GM23338 (cell line): ENCODE results near the gene PDRG1. TPM values are rescaled to one million over a fixed set of nuclear protein-coding genes. Genes with fewer than 3 reads are reported as not detected.

Source experiments
- ATAC-seq: fragments of 200-7000 bp; cut with Tn5 transposase; 3 replicates; pipeline ENCODE4 v1.9.1; 2020
- DNase-seq: peaks from one replicate; pipeline ENCODE4 v3.0.0-alpha.2; 2015; ENCODE audit warnings: low spot score
- H2AFZ ChIP-seq: fragments of 200-600 bp; sonication (generic); 2 replicates; pipeline ENCODE4 v1.8.0; 2016; ENCODE audit warnings: antibody characterized with exemption, mild to moderate bottlenecking, moderate library complexity
- H3F3A ChIP-seq: fragments of 200-600 bp; sonication (generic); replicated peaks from 2 replicates; pipeline ENCODE4 v1.8.0; 2017; ENCODE audit warnings: antibody characterized with exemption, mixed run types, low read depth
- H3K27ac ChIP-seq: fragments of 200-600 bp; sonication (generic); 2 replicates; pipeline ENCODE4 v1.6.1; 2016; ENCODE audit warnings: low read depth
- H3K27me3 ChIP-seq: fragments of 200-600 bp; sonication (generic); 2 replicates; pipeline ENCODE4 v1.8.0; 2016; ENCODE audit warnings: mild to moderate bottlenecking, mixed run types, moderate library complexity; ENCODE audit not compliant: insufficient read depth
- H3K36me3 ChIP-seq: fragments of 200-600 bp; sonication (generic); 2 replicates; pipeline ENCODE4 v1.8.0; 2016; ENCODE audit warnings: mild to moderate bottlenecking; ENCODE audit not compliant: insufficient read depth
- H3K4me1 ChIP-seq: fragments of 200-600 bp; sonication (generic); 2 replicates; pipeline ENCODE4 v1.8.0; 2016; ENCODE audit warnings: mild to moderate bottlenecking, moderate library complexity; ENCODE audit not compliant: insufficient read depth
- H3K4me2 ChIP-seq: fragments of 200-600 bp; sonication (generic); 2 replicates; pipeline ENCODE4 v1.7.1; 2017; ENCODE audit warnings: mixed run types
- H3K4me3 ChIP-seq: fragments of 200-600 bp; sonication (generic); 2 replicates; pipeline ENCODE4 v1.6.1; 2016; ENCODE audit warnings: mixed run types
- H3K79me2 ChIP-seq: fragments of 200-600 bp; sonication (generic); replicated peaks from 2 replicates; pipeline ENCODE4 v1.8.0; 2017; ENCODE audit warnings: mild to moderate bottlenecking; ENCODE audit not compliant: insufficient read depth
- H3K9me2 ChIP-seq: fragments of 200-600 bp; sonication (generic); 2 replicates; pipeline ENCODE4 v1.8.0; 2017; ENCODE audit not compliant: insufficient read depth
- H4K20me1 ChIP-seq: fragments of 200-600 bp; sonication (generic); replicated peaks from 2 replicates; pipeline ENCODE4 v1.8.0; 2017; ENCODE audit warnings: mild to moderate bottlenecking; ENCODE audit not compliant: insufficient read depth
- H3K27ac Mint-ChIP-seq: 2 replicates; pipeline ENCODE4 v1.8.0; 2020; ENCODE audit warnings: inconsistent platforms, mild to moderate bottlenecking, moderate library complexity, mixed read lengths
- H3K27me3 Mint-ChIP-seq: 3 replicates; pipeline ENCODE4 v1.8.0; 2022; ENCODE audit warnings: low read depth, mild to moderate bottlenecking, moderate library complexity, mixed read lengths, inconsistent platforms; ENCODE audit not compliant: insufficient read depth, poor library complexity
- H3K36me3 Mint-ChIP-seq: 3 replicates; pipeline ENCODE4 v1.8.0; 2021; ENCODE audit warnings: low read depth, mild to moderate bottlenecking, inconsistent platforms, moderate library complexity, mixed read lengths
- H3K4me1 Mint-ChIP-seq: 3 replicates; pipeline ENCODE4 v1.8.0; 2020; ENCODE audit warnings: mild to moderate bottlenecking, inconsistent platforms, mixed read lengths
- H3K4me3 Mint-ChIP-seq: 3 replicates; pipeline ENCODE4 v1.8.0; 2021; ENCODE audit warnings: moderate library complexity, mild to moderate bottlenecking, inconsistent platforms, mixed read lengths
- H3K9me3 Mint-ChIP-seq: 3 replicates; pipeline ENCODE4 v1.8.0; 2020; ENCODE audit warnings: moderate library complexity, mild to moderate bottlenecking, inconsistent platforms, mixed read lengths
- EZH2 ChIP-seq: fragments of 200-600 bp; sonication (generic); IDR thresholded peaks from one replicate; pipeline ENCODE4 v1.8.0; 2017; ENCODE audit warnings: antibody characterized with exemption, mild to moderate bottlenecking, low read depth; ENCODE audit not compliant: unreplicated experiment
- NANOG ChIP-seq: IDR thresholded peaks from 2 replicates; pipeline ENCODE4 v1.6.1; 2016; ENCODE audit warnings: antibody characterized with exemption, borderline replicate concordance
- POLR2AphosphoS5 ChIP-seq: IDR thresholded peaks from 2 replicates; pipeline ENCODE4 v1.6.1; 2016; ENCODE audit warnings: antibody characterized with exemption, low read depth
- STAT1 ChIP-seq: IDR thresholded peaks from one replicate; pipeline ENCODE4 v1.6.1; 2016; ENCODE audit warnings: antibody characterized with exemption; ENCODE audit not compliant: unreplicated experiment
- ZNF331 ChIP-seq: fragments of 250-450 bp; sonication (Bioruptor Pico); IDR thresholded peaks from 2 replicates; pipeline ENCODE4 v1.5.0; 2020; ENCODE audit warnings: low read depth, mild to moderate bottlenecking, moderate library complexity
- long read RNA-seq: library from polyadenylated mRNA; unstranded; transcript quantifications from one replicate; pipeline ENCODE4 v2.0.0, GENCODE V29; 2020; ENCODE audit not compliant: unreplicated experiment
- polyA plus RNA-seq: library from polyadenylated mRNA; unstranded; fragments of >200 nt; fragmentation: Nextera tagmentation; extraction: Ambion mirVana; gene quantifications from 2 replicates; pipeline ENCODE4 v1.2.1, GENCODE V29; 2016
- total RNA-seq: library from RNA; depleted of rRNA; stranded (reverse); fragments of >200 nt; shearing (Covaris generic); gene quantifications from 2 replicates; pipeline ENCODE4 v1.2.3, GENCODE V29; 2014; rRNA removed
- TF ChIP-seq, protein P1 (sequence below): IDR thresholded peaks from one replicate; pipeline ENCODE4 v1.6.1; 2018; ENCODE audit warnings: antibody characterized with exemption; ENCODE audit not compliant: unreplicated experiment
- TF ChIP-seq, protein P2 (sequence below): fragments of 250-450 bp; sonication (Bioruptor Pico); IDR thresholded peaks from 2 replicates; pipeline ENCODE4 v1.5.0; 2020; ENCODE audit warnings: mild to moderate bottlenecking, moderate library complexity
- TF ChIP-seq, protein P3 (sequence below), 2 experiments: fragments of 200-600 bp in 1 of 2; sonication (generic) in 1 of 2; conservative IDR thresholded peaks; 2 replicates each; pipeline versions ENCODE4 v1.5.1 to v1.6.1; 2016 to 2017; ENCODE audit warnings: antibody characterized with exemption in 2 of 2, low read depth in 2 of 2, mild to moderate bottlenecking in 2 of 2, moderate library complexity in 1 of 2

Gene PDRG1
- total RNA-seq = 10.5 and 14.8 TPM in 2 replicates
- polyA plus RNA-seq = 27.8 and 28.4 TPM in 2 replicates
- long read RNA-seq, transcript PDRG1-201 (5 exons, 1,998 nt) = major isoform, 34 of 34 reads
- long read RNA-seq, partial matches to known transcripts = 0 of 34 reads
- long read RNA-seq, other reads (novel, unspliced or antisense) = 0 of 34 reads

DNA sequence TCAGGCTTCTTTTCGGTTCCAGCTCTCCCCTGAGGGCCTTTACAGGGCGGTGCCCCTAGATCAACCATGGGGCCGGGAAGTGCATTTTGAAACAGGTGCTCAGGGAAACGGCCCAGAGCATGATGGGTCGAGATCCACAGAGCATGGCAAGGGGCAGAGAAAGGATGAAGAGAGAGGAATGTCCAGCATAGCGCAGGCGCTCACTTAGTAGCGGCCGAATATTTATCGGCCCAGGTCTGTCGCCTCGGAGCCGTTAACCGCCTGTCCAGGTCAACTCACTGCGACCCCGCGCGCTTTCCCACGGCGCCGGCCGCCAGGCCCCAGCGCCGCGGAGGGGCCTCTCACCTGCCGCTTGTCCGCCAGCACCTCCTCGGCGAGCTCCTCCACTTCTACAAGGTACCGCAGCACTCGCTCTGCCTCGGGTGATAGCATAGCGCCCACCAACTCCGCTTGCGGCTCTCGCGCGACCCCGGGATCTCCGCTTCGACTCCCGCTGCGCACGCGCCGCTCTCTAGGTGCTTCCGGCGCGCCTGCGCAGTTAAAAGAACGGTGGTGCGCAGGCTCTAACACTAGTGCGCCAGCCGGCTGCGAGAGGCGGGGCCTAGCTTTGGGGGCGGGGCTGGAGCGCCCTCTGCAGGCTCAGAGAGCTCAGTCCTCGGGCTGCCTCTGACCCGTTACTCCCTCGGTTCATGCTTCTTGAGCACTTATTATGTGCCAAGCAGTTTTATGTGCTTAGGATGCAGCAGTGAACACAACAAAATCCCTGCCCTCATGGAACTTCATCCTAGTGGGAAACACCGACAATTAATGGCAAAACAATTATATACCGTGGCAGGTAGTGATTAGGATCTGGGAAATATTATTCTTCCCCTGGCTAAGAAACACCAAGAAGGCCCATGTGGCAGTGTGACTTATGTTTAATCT is at the start of gene PDRG1:
Gene PDRG1 (minus strand): TSS at position 517 of the 924 bp plus-strand sequence. CDS start 85 bp downstream, at position 432.
- Histone ChIP-seq H2AFZ (peak within 1 kb of the TSS; percentile 80), H3K36me3 (peaks cover 31% of the 10 kb centered on the region), H3K9me2 (no peaks in the 10 kb centered on the region), H3F3A (peaks cover 10% of the 10 kb centered on the region; the same call in 1 of the 2 replicates), H3K79me2 (peaks cover 32% of the 10 kb centered on the region), H3K4me1 (peaks cover 13% of the 10 kb centered on the region), H4K20me1 (peaks cover 44% of the 10 kb centered on the region), H3K4me2 (peak within 1 kb of the TSS; percentile 100), H3K4me3 (peak within 1 kb of the TSS; percentile 100), H3K27ac (no peak within 1 kb of the TSS; the same call in 1 of the 2 replicates), H3K27me3 (no peaks in the 10 kb centered on the region)
- H3K36me3 Mint-ChIP-seq = peaks cover 39% of the 10 kb centered on the region
- peak within 1 kb of the TSS; percentile 90 for H3K27ac Mint-ChIP-seq
- peaks cover 9% of the 10 kb centered on the region for H3K4me1 Mint-ChIP-seq
- peaks cover 17% of the 10 kb centered on the region for H3K9me3 Mint-ChIP-seq
- ATAC-seq (peak; percentile 96), DNase-seq (peak; percentile 100)
- TF ChIP-seq STAT1 (no peak), POLR2AphosphoS5 (peak; percentile 92), EZH2 (no peak), ZNF331 (no peak), NANOG (no peak)
- TF ChIP-seq, protein P1, sequence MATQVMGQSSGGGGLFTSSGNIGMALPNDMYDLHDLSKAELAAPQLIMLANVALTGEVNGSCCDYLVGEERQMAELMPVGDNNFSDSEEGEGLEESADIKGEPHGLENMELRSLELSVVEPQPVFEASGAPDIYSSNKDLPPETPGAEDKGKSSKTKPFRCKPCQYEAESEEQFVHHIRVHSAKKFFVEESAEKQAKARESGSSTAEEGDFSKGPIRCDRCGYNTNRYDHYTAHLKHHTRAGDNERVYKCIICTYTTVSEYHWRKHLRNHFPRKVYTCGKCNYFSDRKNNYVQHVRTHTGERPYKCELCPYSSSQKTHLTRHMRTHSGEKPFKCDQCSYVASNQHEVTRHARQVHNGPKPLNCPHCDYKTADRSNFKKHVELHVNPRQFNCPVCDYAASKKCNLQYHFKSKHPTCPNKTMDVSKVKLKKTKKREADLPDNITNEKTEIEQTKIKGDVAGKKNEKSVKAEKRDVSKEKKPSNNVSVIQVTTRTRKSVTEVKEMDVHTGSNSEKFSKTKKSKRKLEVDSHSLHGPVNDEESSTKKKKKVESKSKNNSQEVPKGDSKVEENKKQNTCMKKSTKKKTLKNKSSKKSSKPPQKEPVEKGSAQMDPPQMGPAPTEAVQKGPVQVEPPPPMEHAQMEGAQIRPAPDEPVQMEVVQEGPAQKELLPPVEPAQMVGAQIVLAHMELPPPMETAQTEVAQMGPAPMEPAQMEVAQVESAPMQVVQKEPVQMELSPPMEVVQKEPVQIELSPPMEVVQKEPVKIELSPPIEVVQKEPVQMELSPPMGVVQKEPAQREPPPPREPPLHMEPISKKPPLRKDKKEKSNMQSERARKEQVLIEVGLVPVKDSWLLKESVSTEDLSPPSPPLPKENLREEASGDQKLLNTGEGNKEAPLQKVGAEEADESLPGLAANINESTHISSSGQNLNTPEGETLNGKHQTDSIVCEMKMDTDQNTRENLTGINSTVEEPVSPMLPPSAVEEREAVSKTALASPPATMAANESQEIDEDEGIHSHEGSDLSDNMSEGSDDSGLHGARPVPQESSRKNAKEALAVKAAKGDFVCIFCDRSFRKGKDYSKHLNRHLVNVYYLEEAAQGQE = peak; percentile 6
- TF ChIP-seq, protein P2, sequence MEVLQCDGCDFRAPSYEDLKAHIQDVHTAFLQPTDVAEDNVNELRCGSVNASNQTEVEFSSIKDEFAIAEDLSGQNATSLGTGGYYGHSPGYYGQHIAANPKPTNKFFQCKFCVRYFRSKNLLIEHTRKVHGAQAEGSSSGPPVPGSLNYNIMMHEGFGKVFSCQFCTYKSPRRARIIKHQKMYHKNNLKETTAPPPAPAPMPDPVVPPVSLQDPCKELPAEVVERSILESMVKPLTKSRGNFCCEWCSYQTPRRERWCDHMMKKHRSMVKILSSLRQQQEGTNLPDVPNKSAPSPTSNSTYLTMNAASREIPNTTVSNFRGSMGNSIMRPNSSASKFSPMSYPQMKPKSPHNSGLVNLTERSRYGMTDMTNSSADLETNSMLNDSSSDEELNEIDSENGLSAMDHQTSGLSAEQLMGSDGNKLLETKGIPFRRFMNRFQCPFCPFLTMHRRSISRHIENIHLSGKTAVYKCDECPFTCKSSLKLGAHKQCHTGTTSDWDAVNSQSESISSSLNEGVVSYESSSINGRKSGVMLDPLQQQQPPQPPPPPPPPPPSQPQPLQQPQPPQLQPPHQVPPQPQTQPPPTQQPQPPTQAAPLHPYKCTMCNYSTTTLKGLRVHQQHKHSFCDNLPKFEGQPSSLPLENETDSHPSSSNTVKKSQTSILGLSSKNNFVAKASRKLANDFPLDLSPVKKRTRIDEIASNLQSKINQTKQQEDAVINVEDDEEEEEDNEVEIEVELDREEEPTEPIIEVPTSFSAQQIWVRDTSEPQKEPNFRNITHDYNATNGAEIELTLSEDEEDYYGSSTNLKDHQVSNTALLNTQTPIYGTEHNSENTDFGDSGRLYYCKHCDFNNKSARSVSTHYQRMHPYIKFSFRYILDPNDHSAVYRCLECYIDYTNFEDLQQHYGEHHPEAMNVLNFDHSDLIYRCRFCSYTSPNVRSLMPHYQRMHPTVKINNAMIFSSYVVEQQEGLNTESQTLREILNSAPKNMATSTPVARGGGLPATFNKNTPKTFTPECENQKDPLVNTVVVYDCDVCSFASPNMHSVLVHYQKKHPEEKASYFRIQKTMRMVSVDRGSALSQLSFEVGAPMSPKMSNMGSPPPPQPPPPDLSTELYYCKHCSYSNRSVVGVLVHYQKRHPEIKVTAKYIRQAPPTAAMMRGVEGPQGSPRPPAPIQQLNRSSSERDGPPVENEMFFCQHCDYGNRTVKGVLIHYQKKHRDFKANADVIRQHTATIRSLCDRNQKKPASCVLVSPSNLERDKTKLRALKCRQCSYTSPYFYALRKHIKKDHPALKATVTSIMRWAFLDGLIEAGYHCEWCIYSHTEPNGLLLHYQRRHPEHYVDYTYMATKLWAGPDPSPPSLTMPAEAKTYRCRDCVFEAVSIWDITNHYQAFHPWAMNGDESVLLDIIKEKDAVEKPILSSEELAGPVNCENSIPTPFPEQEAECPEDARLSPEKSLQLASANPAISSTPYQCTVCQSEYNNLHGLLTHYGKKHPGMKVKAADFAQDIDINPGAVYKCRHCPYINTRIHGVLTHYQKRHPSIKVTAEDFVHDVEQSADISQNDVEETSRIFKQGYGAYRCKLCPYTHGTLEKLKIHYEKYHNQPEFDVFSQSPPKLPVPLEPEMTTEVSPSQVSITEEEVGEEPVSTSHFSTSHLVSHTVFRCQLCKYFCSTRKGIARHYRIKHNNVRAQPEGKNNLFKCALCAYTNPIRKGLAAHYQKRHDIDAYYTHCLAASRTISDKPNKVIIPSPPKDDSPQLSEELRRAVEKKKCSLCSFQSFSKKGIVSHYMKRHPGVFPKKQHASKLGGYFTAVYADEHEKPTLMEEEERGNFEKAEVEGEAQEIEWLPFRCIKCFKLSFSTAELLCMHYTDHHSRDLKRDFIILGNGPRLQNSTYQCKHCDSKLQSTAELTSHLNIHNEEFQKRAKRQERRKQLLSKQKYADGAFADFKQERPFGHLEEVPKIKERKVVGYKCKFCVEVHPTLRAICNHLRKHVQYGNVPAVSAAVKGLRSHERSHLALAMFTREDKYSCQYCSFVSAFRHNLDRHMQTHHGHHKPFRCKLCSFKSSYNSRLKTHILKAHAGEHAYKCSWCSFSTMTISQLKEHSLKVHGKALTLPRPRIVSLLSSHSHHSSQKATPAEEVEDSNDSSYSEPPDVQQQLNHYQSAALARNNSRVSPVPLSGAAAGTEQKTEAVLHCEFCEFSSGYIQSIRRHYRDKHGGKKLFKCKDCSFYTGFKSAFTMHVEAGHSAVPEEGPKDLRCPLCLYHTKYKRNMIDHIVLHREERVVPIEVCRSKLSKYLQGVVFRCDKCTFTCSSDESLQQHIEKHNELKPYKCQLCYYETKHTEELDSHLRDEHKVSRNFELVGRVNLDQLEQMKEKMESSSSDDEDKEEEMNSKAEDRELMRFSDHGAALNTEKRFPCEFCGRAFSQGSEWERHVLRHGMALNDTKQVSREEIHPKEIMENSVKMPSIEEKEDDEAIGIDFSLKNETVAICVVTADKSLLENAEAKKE = no peak
- TF ChIP-seq, protein P3, sequence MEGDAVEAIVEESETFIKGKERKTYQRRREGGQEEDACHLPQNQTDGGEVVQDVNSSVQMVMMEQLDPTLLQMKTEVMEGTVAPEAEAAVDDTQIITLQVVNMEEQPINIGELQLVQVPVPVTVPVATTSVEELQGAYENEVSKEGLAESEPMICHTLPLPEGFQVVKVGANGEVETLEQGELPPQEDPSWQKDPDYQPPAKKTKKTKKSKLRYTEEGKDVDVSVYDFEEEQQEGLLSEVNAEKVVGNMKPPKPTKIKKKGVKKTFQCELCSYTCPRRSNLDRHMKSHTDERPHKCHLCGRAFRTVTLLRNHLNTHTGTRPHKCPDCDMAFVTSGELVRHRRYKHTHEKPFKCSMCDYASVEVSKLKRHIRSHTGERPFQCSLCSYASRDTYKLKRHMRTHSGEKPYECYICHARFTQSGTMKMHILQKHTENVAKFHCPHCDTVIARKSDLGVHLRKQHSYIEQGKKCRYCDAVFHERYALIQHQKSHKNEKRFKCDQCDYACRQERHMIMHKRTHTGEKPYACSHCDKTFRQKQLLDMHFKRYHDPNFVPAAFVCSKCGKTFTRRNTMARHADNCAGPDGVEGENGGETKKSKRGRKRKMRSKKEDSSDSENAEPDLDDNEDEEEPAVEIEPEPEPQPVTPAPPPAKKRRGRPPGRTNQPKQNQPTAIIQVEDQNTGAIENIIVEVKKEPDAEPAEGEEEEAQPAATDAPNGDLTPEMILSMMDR (conservative IDR thresholded peaks at IDR 0.05; ENCODE audit: low read depth in 2 of 2) = peak; percentile 94 to 99
- peaks cover 12% of the 10 kb centered on the region for H3K27me3 Mint-ChIP-seq
- peak within 1 kb of the TSS; percentile 94 for H3K4me3 Mint-ChIP-seq
